Fibroblast of skin of abdomen (primary cell): Measurements from ENCODE around the gene SMARCE1.

ENCODE experiments used
- DNase-seq: peaks from one replicate; pipeline ENCODE4 v3.0.0-alpha.2; 2013

Gene SMARCE1

GRCh38 chr17:40577611-40578065 is 70.0 kb downstream of the SMARCE1 start:
- DNase-seq = no peak

DNA sequence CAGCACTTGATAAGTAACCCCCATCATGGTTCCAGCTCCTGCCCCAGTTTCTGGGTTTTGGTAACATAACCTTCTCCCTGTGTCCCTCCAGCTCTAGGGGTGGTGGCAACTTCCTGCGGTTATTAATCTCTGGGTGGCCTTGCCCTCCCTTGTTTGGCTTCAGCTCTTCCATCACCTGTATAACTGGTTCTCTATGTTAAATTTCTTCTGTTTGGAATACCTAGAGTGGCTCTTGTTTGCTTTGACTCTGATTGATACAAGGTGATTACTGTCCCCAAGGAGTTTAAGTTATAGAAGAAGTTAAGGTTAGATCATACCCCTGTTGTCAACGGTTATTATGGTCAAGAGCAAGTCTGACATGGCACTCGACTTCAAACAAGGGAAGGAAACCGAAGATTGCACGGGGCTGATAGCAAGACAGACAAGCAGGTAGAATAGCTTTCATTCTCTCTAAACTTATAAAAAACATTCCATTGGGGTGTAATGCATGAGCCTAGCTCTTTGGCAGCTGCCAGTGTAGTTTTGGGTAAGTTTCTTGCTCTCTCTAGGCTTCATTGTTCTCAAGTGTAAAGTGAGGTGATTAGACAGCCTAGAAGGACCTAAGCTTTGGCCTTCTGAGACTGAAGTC is 71.4 kb downstream of the SMARCE1 start:
- no peak for DNase-seq
